Mononuclear cell (primary cell): Measurements from ENCODE around the gene CDC42SE2. TPM values are rescaled to one million over a fixed set of nuclear protein-coding genes. Genes with fewer than 3 reads are reported as not detected.
"Not testable (repeated sequence)": the region's sequence is repeated elsewhere in the genome, so short reads cannot be mapped to it uniquely, and the experiment has no call there.

Source experiments
- H3K27me3 ChIP-seq: 2 replicates; pipeline ENCODE4 v1.6.0; 2011; ENCODE audit warnings: low read length, control low read depth; ENCODE audit not compliant: insufficient read depth
- H3K4me1 ChIP-seq: 2 replicates; pipeline ENCODE4 v1.5.1; 2011; ENCODE audit warnings: mild to moderate bottlenecking, low read length, control low read depth; ENCODE audit not compliant: insufficient read depth
- H3K4me3 ChIP-seq: 2 replicates; pipeline ENCODE4 v1.5.1; 2011; ENCODE audit warnings: mild to moderate bottlenecking, low read length, moderate library complexity
- H3K9me3 ChIP-seq: 2 replicates; pipeline ENCODE4 v1.5.1; 2011; ENCODE audit warnings: low read depth, mild to moderate bottlenecking, control low read depth, low read length
- total RNA-seq: library from RNA; depleted of rRNA; stranded (reverse); fragments of >200 nt; gene quantifications from one replicate; pipeline ENCODE4 v1.2.3, GENCODE V29; 2012

Gene CDC42SE2
- total RNA-seq, 1 donor: 463 TPM

GRCh38 chr5:131230406-131230805 is 33.4 kb upstream of the CDC42SE2 start:
- Histone ChIP-seq H3K9me3 (no peaks in the 10 kb centered on the region), H3K4me3 (no peak overlapping the region), H3K27me3 (no peaks in the 10 kb centered on the region), H3K4me1 (peaks cover 16% of the 10 kb centered on the region)

DNA sequence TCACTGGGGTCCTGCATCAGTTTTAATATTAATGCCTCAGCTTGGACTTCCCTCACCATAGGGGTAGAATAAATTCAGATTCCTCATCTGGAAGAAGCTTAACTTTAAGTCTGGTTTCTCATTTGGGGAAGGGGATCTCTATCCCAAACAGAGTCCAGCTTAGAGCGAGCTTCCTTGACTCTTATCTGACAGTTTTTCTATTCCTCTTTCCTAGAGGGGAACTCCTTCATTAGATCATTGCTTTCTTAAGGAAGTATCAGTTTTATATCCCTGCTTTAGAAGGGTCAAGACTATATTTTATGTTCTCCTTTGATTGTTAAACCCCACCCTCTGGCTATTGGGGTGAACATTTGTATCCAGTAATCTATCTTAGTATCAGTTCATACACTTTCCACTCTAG is 24.2 kb upstream of the CDC42SE2 start:
- Histone ChIP-seq H3K27me3 (no peaks in the 10 kb centered on the region), H3K4me3 (no peak overlapping the region), H3K4me1 (peaks cover 15% of the 10 kb centered on the region), H3K9me3 (no peaks in the 10 kb centered on the region)

DNA sequence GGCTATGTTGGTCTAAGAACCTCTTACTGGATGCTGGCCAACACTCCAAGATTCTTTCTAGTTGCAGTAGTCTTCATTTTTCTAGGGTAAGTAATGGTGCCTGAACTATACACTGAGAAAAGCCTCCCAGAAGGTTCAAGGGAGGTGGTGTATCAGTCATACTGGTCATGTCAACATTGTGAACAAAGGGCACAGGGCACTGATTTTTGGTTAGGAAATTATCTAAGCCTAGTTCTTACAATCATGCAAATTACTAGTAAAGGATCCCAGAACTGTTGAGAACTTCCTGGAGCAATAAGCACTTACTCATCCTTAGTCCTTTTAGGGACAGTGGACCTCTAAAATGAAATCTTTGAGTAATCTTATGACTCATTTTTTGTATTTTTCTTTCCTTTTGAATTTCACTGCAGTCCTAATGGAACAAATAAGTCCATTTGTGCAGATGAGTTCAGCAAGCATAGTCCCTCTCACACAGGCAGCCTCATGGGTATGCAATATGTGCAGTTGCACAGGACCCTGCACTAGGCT is 21.1 kb upstream of the CDC42SE2 start:
- H3K9me3 ChIP-seq: no peaks in the 10 kb centered on the region
- no peaks in the 10 kb centered on the region for H3K27me3 ChIP-seq
- H3K4me3 ChIP-seq: no peak overlapping the region
- peaks cover 15% of the 10 kb centered on the region for H3K4me1 ChIP-seq

GRCh38 chr5:131245312-131245711 is 18.5 kb upstream of the CDC42SE2 start:
- no peaks in the 10 kb centered on the region for H3K9me3 ChIP-seq
- H3K4me1 ChIP-seq: peaks cover 16% of the 10 kb centered on the region
- H3K27me3 ChIP-seq: no peaks in the 10 kb centered on the region
- H3K4me3 ChIP-seq: no peak overlapping the region

GRCh38 chr5:131245948-131246347 is 17.9 kb upstream of the CDC42SE2 start:
- Histone ChIP-seq H3K9me3 (no peaks in the 10 kb centered on the region), H3K4me3 (no peak overlapping the region), H3K27me3 (no peaks in the 10 kb centered on the region), H3K4me1 (peaks cover 21% of the 10 kb centered on the region)

- no peaks in the 10 kb centered on the region for H3K9me3 ChIP-seq
- H3K4me3 ChIP-seq: no peak overlapping the region
- peaks cover 26% of the 10 kb centered on the region for H3K4me1 ChIP-seq
- no peaks in the 10 kb centered on the region for H3K27me3 ChIP-seq
Observed at GRCh38 chr5:131246504-131246903, 17.3 kb upstream of the CDC42SE2 start.

DNA sequence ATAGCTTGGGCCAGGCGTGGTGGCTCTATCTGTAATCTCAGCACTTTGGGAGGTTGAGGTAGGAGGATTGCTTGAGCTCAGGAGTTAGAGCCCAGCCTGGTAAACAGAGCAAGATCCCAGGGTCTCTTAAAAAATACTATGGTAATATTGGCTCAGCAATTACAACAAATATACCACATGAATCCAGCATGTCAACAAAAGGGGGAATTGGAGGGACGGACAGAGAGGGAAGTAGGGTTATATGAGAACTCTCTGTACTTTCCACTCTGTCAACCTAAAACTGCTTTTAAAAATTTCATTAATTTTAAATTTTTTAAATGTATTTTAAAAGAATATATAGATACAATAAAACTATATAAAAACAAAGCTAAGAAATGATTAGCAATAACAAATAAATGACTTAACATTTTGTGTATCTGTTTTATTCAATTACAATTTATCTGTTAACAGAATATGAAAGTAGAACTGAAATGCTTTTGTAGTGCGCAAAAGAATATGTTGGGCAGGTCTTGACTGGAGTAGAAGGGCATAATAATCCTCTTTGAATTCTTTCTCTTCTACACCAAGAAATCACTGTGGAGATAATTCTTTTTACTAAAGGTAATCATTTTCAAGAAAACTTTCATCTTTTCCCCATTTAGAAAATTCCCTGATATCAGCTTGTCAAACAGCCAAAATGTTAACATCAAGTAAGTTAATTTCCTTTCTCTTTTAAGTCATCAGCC is 12.9 kb upstream of the CDC42SE2 start:
- no peaks in the 10 kb centered on the region for H3K9me3 ChIP-seq
- H3K4me3 ChIP-seq: no peak overlapping the region
- H3K27me3 ChIP-seq: no peaks in the 10 kb centered on the region
- peaks cover 58% of the 10 kb centered on the region for H3K4me1 ChIP-seq

DNA sequence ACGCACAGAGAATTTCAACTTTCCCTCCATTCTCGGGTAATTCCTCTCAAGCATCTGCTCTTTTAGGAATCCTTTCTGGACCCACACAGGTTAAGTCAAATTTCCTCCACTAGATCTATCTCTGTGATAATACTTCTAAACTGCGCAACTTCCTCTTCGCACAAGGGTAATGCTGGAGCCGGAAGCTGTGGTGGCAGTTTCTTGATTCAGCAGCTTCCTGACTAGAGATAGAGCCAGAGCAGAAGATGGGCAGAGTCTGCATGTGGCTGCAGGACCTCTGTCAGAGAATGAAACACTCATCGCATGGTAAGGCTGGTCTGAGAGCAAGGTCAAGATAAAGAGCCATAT is 11.1 kb upstream of the CDC42SE2 start:
- Histone ChIP-seq H3K9me3 (no peaks in the 10 kb centered on the region), H3K4me3 (peak overlapping the region; percentile 52), H3K4me1 (peaks cover 77% of the 10 kb centered on the region), H3K27me3 (no peaks in the 10 kb centered on the region)

DNA sequence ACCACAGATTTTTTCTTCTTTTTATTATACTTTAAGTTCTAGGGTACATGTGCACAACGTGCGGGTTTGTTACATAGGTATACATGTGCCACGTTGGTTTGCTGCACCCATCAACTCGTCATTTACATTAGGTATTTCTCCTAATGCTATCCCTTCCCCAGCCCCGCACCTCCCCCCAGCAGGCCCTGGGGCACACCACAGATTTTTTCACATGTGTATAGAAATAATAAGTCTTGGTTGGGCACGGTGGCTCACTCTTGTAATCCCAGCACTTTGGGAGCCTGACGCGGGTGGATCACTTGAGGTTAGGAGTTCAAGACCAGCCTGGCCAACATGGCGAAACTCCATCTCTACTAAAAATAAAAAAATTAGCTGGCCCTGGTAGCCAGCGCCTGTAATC is 9.8 kb upstream of the CDC42SE2 start:
- not testable (repeated sequence) for H3K27me3 ChIP-seq, H3K9me3 ChIP-seq
- Histone ChIP-seq H3K4me3 (peak overlapping the region; percentile 52), H3K4me1 (peaks cover 89% of the 10 kb centered on the region)

GRCh38 chr5:131254741-131255140 is 9.1 kb upstream of the CDC42SE2 start:
- Histone ChIP-seq H3K9me3 (no peaks in the 10 kb centered on the region), H3K27me3 (no peaks in the 10 kb centered on the region), H3K4me1 (peaks cover 86% of the 10 kb centered on the region), H3K4me3 (no peak overlapping the region)

DNA sequence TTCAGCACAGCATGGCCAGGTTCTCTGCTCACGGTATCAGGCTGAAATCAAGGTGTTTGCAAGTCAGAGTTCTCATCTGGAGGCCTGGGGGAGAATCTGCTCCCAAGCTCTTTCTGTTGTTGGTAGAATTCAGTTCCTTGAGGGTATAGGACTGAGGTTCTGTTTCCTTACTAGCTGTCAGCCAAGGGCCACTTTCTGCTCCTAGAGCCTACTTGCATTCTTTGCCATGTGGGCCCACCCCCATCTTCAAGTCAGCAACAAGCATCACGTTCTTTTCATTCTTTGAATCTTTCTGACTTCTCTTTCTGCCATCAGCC is 7.4 kb upstream of the CDC42SE2 start:
- H3K4me1 ChIP-seq: peaks cover 75% of the 10 kb centered on the region
- H3K4me3 ChIP-seq: no peak overlapping the region
- H3K9me3 ChIP-seq: no peaks in the 10 kb centered on the region
- H3K27me3 ChIP-seq: no peaks in the 10 kb centered on the region

DNA sequence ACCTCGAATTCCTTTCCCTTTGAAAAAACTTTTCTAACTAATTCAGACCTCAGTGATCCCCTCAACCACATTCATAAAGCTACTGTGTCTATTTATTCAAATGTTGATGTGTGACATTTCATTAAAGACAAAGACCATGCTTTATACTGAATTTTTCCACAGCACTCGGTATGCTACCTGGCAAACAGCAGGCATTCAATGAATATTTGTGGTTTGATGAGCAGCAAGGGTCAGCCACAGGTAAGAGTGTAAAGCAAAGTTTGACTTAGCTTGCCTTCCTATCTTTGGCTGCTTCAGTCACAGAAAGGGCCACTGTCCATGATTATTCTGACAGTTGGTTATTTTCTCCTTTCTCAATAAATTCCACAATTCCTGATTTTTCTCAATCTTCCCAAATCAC is 5.1 kb upstream of the CDC42SE2 start:
- Histone ChIP-seq H3K9me3 (no peaks in the 10 kb centered on the region), H3K4me1 (peaks cover 62% of the 10 kb centered on the region), H3K27me3 (no peaks in the 10 kb centered on the region), H3K4me3 (no peak overlapping the region)

GRCh38 chr5:131259326-131259725 is 4.5 kb upstream of the CDC42SE2 start:
- Histone ChIP-seq H3K4me3 (no peak overlapping the region), H3K4me1 (peaks cover 56% of the 10 kb centered on the region), H3K27me3 (no peaks in the 10 kb centered on the region), H3K9me3 (no peaks in the 10 kb centered on the region)

- no peak overlapping the region for H3K4me3 ChIP-seq
- H3K9me3 ChIP-seq: no peaks in the 10 kb centered on the region
- H3K4me1 ChIP-seq: peaks cover 42% of the 10 kb centered on the region
- no peaks in the 10 kb centered on the region for H3K27me3 ChIP-seq
Observed at GRCh38 chr5:131260895-131261294, 3.0 kb upstream of the CDC42SE2 start.

DNA sequence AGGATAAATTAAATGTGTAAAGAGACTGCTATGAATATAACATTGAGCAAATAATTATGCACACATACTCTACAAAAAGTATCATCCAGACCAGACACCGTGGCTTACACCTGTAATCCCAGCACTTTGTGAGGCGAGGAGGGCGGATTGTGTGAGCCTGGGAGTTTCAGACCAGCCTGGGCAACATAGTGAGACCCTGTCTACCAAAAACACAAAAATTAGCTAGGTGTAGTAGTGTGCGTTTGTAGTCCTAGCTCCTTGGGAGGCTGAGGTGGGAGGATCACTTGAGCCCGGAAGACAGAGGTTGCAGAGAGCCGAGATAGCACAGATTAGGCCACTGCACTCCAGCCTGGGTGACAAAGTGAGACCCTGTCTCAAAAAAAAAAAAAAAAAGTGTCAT is 2.4 kb upstream of the CDC42SE2 start:
- Histone ChIP-seq H3K27me3 (no peaks in the 10 kb centered on the region), H3K4me1 (peaks cover 39% of the 10 kb centered on the region), H3K9me3 (no peaks in the 10 kb centered on the region), H3K4me3 (no peak overlapping the region)

DNA sequence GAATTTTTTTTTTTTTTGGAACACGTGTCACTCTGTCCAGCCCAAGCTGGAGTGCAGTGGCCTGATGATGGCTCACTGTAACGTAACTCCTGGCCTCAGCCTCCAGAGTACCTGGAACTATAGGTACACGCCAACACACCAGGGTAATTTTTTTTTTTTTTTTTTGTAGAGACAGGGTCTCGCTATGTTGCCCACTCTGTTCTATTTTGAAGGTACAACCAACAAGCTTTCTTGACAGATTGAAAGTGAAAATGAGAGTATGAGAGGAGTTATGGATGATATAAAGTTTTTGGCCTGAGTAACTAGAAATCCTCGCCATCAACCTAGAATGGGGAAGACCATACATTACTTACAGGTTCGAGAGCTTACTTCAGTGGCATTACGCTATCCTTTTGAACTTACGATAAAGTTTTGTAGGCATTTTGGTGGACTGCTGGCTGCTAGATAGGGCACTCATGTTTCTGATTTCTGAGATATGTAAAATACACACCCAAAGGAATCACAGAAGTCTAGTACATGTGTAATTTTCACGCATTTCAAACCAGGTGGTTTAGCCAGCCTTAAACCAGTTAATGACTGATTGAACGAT is 806 bp upstream of the CDC42SE2 start:
- peaks cover 32% of the 10 kb centered on the region for H3K4me1 ChIP-seq

More for the DNA sequence above, 806 bp upstream of the CDC42SE2 start:
- H3K4me3 ChIP-seq: peak overlapping the region; percentile 96
- no peaks in the 10 kb centered on the region for H3K9me3 ChIP-seq
- H3K27me3 ChIP-seq: no peaks in the 10 kb centered on the region
